OCI-LY1 (cell line): Measurements from ENCODE around the gene ZNF197.

Experiments
- H2AFZ ChIP-seq: fragments of 200-600 bp; sonication (generic), shearing (Covaris generic); 2 replicates; pipeline ENCODE4 v1.6.0; 2014; ENCODE audit warnings: antibody characterized with exemption, mild to moderate bottlenecking, low read length
- H3F3A ChIP-seq: fragments of 200-600 bp; sonication (generic), shearing (Covaris generic); 2 replicates; pipeline ENCODE4 v1.6.0; 2014; ENCODE audit warnings: mild to moderate bottlenecking, antibody characterized with exemption, low read length, moderate library complexity; ENCODE audit not compliant: insufficient read depth
- H3K27ac ChIP-seq: fragments of 200-600 bp; sonication (generic); 2 replicates; pipeline ENCODE4 v1.5.1; 2014; ENCODE audit warnings: low read length, mixed run types, mild to moderate bottlenecking, low read depth; ENCODE audit not compliant: poor library complexity, severe bottlenecking
- H3K27me3 ChIP-seq: fragments of 200-600 bp; sonication (generic); 2 replicates; pipeline ENCODE4 v1.6.0; 2014; ENCODE audit warnings: antibody characterized with exemption, mild to moderate bottlenecking, low read length, moderate library complexity; ENCODE audit not compliant: insufficient read depth
- H3K36me3 ChIP-seq: fragments of 200-600 bp; sonication (generic); 2 replicates; pipeline ENCODE4 v1.6.1; 2014; ENCODE audit warnings: mild to moderate bottlenecking, antibody characterized with exemption, low read length, moderate library complexity, mixed read lengths; ENCODE audit not compliant: insufficient read depth
- H3K4me1 ChIP-seq: fragments of 200-600 bp; sonication (generic); 2 replicates; pipeline ENCODE4 v1.5.1; 2014; ENCODE audit warnings: mild to moderate bottlenecking, low read length, moderate library complexity; ENCODE audit not compliant: insufficient read depth, severe bottlenecking
- H3K4me2 ChIP-seq: fragments of 200-600 bp; sonication (generic), shearing (Covaris generic); 2 replicates; pipeline ENCODE4 v1.6.1; 2014; ENCODE audit warnings: low read length
- H3K4me3 ChIP-seq: fragments of 200-600 bp; sonication (generic); 2 replicates; pipeline ENCODE4 v1.5.1; 2014; ENCODE audit warnings: low read length, low read depth, mild to moderate bottlenecking, mixed read lengths; ENCODE audit not compliant: poor library complexity, severe bottlenecking
- H3K79me2 ChIP-seq: fragments of 200-600 bp; shearing (Covaris generic); 2 replicates; pipeline ENCODE4 v1.6.1; 2016; ENCODE audit warnings: mixed run types, low read length, mixed read lengths; ENCODE audit not compliant: insufficient read depth
- H3K9ac ChIP-seq: fragments of 200-600 bp; sonication (generic), shearing (Covaris generic); 2 replicates; pipeline ENCODE4 v1.6.1; 2014; ENCODE audit warnings: mild to moderate bottlenecking, low read length, mixed read lengths
- H3K9me2 ChIP-seq: fragments of 200-600 bp; sonication (generic), shearing (Covaris generic); 2 replicates; pipeline ENCODE4 v1.6.1; 2014; ENCODE audit warnings: low read depth, mild to moderate bottlenecking, low read length, mixed read lengths
- H3K9me3 ChIP-seq: fragments of 200-600 bp; shearing (Covaris generic); 2 replicates; pipeline ENCODE4 v1.6.1; 2014; ENCODE audit warnings: low read length, mixed read lengths
- H4K20me1 ChIP-seq: fragments of 200-600 bp; sonication (generic), shearing (Covaris generic); 2 replicates; pipeline ENCODE4 v1.6.0; 2016; ENCODE audit warnings: mild to moderate bottlenecking, low read length; ENCODE audit not compliant: insufficient read depth
- CTCF ChIP-seq: fragments of 200-600 bp; sonication (generic), shearing (Covaris generic); IDR thresholded peaks from 2 replicates; pipeline ENCODE4 v1.5.1; 2017; ENCODE audit warnings: mild to moderate bottlenecking, antibody characterized with exemption, low read length, moderate library complexity, mixed read lengths
- EZH2 ChIP-seq: fragments of 200-600 bp; sonication (generic), shearing (Covaris generic); IDR thresholded peaks from 2 replicates; pipeline ENCODE4 v1.8.0; 2017; ENCODE audit warnings: borderline replicate concordance, mixed run types, mild to moderate bottlenecking, antibody characterized with exemption, low read length, moderate library complexity, mixed read lengths

ZNF197 gene

GRCh38 chr3:44661189-44661588 lies 36.4 kb downstream of the ZNF197 start:
- Histone ChIP-seq H3K9me3 (peaks cover 14% of the 10 kb centered on the region; the same call in 1 of the 2 replicates), H3K9me2 (no peaks in the 10 kb centered on the region), H3K79me2 (no peaks in the 10 kb centered on the region), H2AFZ (no peak overlapping the region), H3K27me3 (no peaks in the 10 kb centered on the region), H3K36me3 (peaks cover 54% of the 10 kb centered on the region), H3K9ac (no peak overlapping the region), H4K20me1 (no peaks in the 10 kb centered on the region), H3K4me1 (no peaks in the 10 kb centered on the region), H3K4me3 (no peak overlapping the region), H3F3A (no peaks in the 10 kb centered on the region), H3K27ac (no peak overlapping the region), H3K4me2 (no peak overlapping the region)
- TF ChIP-seq CTCF = no peak
- no peak for TF ChIP-seq EZH2

- Histone ChIP-seq H3K9me3 (peaks cover 2% of the 10 kb centered on the region; the same call in 1 of the 2 replicates), H3K79me2 (no peaks in the 10 kb centered on the region), H3K4me2 (no peak overlapping the region), H3F3A (no peaks in the 10 kb centered on the region), H3K4me3 (no peak overlapping the region), H2AFZ (no peak overlapping the region), H4K20me1 (no peaks in the 10 kb centered on the region), H3K36me3 (peaks cover 14% of the 10 kb centered on the region), H3K27ac (no peak overlapping the region), H3K9ac (no peak overlapping the region), H3K27me3 (no peaks in the 10 kb centered on the region), H3K4me1 (no peaks in the 10 kb centered on the region), H3K9me2 (no peaks in the 10 kb centered on the region)
- TF ChIP-seq EZH2 (no peak), CTCF (no peak)
Measured at GRCh38 chr3:44665173-44665572, 40.3 kb downstream of the ZNF197 start.

GRCh38 chr3:44666346-44666745 lies 41.5 kb downstream of the ZNF197 start:
- Histone ChIP-seq H3K79me2 (no peaks in the 10 kb centered on the region), H3K9ac (no peak overlapping the region), H3K4me3 (no peak overlapping the region), H3K4me2 (no peak overlapping the region), H2AFZ (no peak overlapping the region), H3K36me3 (peaks cover 5% of the 10 kb centered on the region; the same call in 1 of the 2 replicates), H3K9me2 (no peaks in the 10 kb centered on the region), H3K27ac (no peak overlapping the region), H3K9me3 (peaks cover 2% of the 10 kb centered on the region; the same call in 1 of the 2 replicates), H4K20me1 (no peaks in the 10 kb centered on the region), H3K4me1 (no peaks in the 10 kb centered on the region), H3K27me3 (no peaks in the 10 kb centered on the region), H3F3A (no peaks in the 10 kb centered on the region)
- TF ChIP-seq CTCF = no peak
- TF ChIP-seq EZH2 = no peak
